Vagina (tissue), 2 donors: ENCODE results near the gene SH3GL3.

Source experiments
- CTCF ChIP-seq, 3 experiments: fragments of 450-650 bp in 2 of 3; fragments of 200-600 bp in 1 of 3; sonication (generic) in 1 of 3; IDR thresholded peaks; one replicate each; pipeline ENCODE4 v1.5.1; 2017 to 2019; ENCODE audit warnings: antibody characterized with exemption in 3 of 3, mild to moderate bottlenecking in 2 of 3, moderate library complexity in 2 of 3
- POLR2A ChIP-seq, 2 donors: fragments of 450-650 bp; IDR thresholded peaks; one replicate each; pipeline ENCODE4 v1.6.1; 2017; ENCODE audit warnings: antibody characterized with exemption in 2 of 2, mild to moderate bottlenecking in 2 of 2, moderate library complexity in 2 of 2
- POLR2AphosphoS5 ChIP-seq, 2 donors: sonication (generic); formaldehyde crosslinking; IDR thresholded peaks; one replicate each; pipeline ENCODE4 v1.9.0; 2017; ENCODE audit warnings: antibody characterized with exemption in 2 of 2, mild to moderate bottlenecking in 2 of 2, low read depth in 1 of 2; ENCODE audit not compliant: insufficient read depth in 1 of 2

DNA sequence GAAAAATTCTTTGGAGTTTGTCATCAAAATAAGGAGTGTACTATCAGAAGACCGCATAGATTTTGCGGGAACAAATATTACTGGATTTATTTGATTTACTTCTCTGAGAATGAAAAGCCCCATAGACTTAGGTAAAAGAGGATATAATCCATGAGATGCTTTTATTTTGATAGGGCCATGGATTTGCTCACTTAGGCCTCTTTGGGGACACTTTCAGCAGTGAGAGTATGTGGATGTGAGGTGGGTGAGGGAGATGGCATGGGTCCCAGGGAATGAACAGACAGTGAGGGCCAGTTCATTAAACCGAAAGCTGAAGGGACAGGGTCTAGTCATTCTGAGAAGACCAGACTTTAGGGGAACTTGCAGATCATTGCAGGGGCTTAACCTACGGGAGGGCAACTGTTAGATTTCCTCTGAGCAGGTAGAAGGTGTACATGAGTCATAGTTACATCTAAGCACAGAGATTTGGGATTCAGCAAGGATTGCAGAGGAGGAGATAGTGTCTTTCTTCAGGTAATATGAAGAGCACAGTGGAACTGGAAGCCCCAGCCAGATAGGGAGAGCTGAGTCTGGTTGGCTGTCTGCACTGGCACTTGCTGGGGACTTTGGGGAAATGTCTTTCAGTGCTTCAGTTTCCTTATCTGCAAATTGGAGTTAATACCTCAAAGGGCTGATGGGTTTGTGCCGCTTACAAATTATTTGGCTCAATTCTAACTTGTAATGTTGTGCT lies 30.8 kb downstream of the SH3GL3 start:
- TF ChIP-seq CTCF (IDR thresholded peaks at IDR 0.05) (no peak), POLR2A (IDR thresholded peaks at IDR 0.05) (no peak), POLR2AphosphoS5 (IDR thresholded peaks at IDR 0.05; ENCODE audit: insufficient read depth in 1 of 2, low read depth in 1 of 2) (no peak)
